NCI-H2107 treated with DMSO at 0.1 percent for 48 hours (cell line): ENCODE results near the gene FAM156B.
A peak's percentile ranks its signal among the peaks of the same experiment; 100 is the strongest.
"Not testable (repeated sequence)": the region's sequence is repeated elsewhere in the genome, so short reads cannot be mapped to it uniquely, and the experiment has no call there.

Experiments used
- DNase-seq: peaks from one replicate; lab custom pipeline; 2025; ENCODE audit not compliant: unreplicated experiment; lab: John Stamatoyannopoulos, UW

Gene FAM156B

GRCh38 chrX:52914704-52915103 is 17.6 kb downstream of the FAM156B start:
- DNase-seq = not testable (repeated sequence)

GRCh38 chrX:52923781-52924241 is 26.7 kb downstream of the FAM156B start:
- DNase-seq = no peak

- DNase-seq = not testable (repeated sequence)
These were observed 33.1 kb downstream of the FAM156B start for GRCh38 chrX:52930214-52930613.

DNA sequence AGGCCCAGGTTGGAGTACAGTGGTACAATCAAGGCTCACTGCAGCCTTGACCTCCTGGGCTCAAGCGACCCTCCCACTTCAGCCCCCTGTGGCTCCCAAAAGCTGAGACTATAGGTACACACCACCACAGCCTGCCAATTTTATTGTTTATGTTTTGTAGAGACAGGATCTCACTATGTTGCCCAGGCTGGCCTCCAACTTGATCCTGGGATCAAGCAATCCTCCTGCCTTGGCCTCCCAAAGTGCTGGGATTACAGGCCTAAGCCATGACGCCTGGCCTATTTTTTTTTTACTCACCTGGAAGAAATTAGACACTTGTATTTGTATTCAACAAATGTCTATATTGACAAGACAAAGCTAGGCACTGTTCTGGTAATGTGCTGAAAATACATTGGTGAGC is 36.1 kb downstream of the FAM156B start:
- DNase-seq = no peak

DNA sequence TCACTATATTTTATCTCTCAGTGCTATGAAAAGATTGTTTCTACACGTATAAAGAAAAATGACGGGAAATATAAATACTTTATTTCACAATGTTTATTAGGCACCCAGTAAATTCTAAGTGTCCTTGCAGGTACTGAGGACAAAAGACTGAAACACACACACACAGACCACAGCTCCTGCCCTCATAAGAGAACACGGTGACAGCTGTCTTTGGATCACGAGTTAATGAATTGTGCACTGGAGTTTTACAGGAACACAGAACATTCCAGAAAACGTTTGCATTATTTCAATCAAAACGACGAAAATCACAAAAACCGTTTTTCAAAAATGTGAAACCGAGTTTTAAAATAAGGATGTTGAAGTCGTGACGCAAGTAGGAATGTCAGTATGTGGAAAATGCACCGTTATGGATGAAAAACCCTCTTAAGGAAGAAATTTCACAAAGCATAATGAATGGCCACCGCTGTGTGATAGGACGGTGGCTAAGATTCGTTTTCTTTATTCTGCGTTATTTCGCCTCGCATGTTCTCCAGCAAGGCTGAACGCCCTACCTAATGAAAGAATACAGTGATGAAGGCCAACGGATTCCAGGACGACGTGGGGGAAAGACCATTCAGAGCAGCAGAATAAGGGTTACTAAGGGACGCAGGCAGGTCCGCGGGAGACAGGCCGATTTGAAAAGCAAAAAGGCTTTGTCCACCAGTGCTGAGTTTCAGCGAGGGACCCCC is 37.0 kb downstream of the FAM156B start:
- peak; percentile 29 for DNase-seq

DNA sequence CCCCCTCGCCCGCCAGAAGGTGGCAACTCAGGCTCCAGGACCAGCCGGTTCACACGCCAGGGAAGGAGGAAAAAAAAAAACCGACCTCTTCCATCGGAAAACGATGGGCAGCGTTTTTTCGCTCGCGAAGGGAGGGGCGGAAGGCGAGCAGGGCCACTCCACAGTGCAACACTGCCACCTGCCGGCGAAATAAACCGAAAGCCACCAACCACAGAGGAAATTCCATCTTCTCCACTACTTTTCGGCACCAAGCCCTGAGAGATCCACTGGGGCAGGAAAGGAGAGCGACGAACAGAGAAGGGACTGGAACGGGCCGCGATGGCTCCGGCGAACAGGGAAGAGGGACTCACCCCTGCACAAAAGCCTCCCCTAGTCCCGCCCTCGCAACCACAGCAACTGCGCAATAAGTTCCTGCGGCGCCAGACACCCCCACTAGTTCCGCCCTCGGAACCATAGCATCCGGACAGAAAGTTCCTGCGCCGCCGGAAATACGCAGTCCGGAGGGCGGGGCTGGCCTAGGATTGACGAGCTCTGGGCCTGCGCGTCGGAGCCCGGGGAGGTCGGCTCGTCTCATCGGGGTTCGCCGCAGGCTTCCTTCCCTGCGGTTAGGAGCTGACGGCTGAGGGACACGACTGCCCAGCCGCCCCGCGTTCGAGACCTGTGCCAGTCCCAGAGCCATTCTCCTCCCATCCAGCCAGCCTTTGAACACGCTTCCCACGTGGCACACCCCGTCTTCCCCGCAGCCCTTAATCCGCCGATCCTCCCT is 37.8 kb downstream of the FAM156B start:
- peak; percentile 90 for DNase-seq

DNA sequence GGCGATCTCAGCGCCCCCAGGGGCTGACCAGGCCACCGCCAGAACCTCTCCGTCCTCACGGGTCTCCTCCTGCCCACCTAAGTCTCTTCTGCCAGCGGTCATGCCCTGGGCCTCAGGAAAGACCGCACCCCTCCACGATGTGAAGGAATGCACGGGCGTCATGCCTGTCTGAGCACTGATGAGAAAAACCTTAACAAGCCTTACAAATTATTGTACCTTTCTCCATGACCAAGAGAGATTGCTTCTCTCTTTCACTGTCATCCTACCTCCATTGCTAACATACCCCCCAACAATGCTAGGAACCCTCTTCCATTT is 38.3 kb downstream of the FAM156B start:
- DNase-seq = not testable (repeated sequence)

DNA sequence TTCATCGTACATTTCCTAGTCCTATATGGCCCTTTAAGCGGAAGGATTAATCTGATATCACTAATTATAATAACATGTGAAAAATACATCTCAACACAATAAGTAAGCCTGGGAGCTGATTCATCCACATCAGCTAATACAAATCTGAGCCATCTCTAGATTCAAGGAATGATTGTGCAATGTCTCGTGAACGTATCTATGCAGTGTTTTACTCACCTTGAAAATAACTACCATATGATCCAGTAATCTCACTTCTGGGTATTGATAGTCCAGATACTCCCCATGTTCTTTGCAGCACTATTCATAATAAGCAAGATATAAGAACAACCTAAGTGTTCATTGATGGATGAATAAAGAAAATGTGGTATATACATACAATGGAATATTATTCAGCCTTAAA is 43.6 kb downstream of the FAM156B start:
- not testable (repeated sequence) for DNase-seq

DNA sequence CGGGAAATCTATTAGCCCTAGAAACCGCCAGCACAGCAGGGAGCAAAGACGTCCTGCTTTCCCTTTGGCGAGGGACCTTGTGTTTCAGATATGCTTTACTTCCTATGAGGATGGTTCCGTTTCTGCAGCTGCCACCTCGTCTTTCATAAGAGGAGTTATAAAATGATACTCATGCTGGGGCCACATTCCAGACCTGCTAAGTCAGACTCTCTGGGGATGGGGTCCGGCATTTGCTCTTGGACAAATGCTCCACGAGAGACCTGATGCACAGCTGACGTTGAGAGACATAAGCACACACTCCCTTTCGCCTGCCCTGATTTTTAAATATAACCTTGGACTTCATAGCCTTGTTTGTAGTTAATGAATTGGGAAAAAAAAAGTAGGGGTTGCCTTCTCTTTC is 44.6 kb downstream of the FAM156B start:
- not testable (repeated sequence) for DNase-seq

- not testable (repeated sequence) for DNase-seq
These were observed 48.8 kb downstream of the FAM156B start for GRCh38 chrX:52945838-52946494.

- not testable (repeated sequence) for DNase-seq
These were observed 50.4 kb downstream of the FAM156B start for GRCh38 chrX:52947501-52947900.

GRCh38 chrX:52948265-52948664 is 51.1 kb downstream of the FAM156B start:
- DNase-seq = not testable (repeated sequence)

- DNase-seq = not testable (repeated sequence)
These were observed 52.2 kb downstream of the FAM156B start for GRCh38 chrX:52949325-52949724.

GRCh38 chrX:52949884-52950283 is 52.8 kb downstream of the FAM156B start:
- DNase-seq = not testable (repeated sequence)
